NCI-H510A (cell line): Measurements from ENCODE around the gene CYP1B1.
A peak's percentile ranks its signal among the peaks of the same experiment; 100 is the strongest.
"Not testable (repeated sequence)": the region's sequence is repeated elsewhere in the genome, so short reads cannot be mapped to it uniquely, and the experiment has no call there.

ENCODE experiments used
- DNase-seq: peaks from one replicate; lab custom pipeline; 2025; lab: John Stamatoyannopoulos, UW

The CYP1B1 gene

DNA sequence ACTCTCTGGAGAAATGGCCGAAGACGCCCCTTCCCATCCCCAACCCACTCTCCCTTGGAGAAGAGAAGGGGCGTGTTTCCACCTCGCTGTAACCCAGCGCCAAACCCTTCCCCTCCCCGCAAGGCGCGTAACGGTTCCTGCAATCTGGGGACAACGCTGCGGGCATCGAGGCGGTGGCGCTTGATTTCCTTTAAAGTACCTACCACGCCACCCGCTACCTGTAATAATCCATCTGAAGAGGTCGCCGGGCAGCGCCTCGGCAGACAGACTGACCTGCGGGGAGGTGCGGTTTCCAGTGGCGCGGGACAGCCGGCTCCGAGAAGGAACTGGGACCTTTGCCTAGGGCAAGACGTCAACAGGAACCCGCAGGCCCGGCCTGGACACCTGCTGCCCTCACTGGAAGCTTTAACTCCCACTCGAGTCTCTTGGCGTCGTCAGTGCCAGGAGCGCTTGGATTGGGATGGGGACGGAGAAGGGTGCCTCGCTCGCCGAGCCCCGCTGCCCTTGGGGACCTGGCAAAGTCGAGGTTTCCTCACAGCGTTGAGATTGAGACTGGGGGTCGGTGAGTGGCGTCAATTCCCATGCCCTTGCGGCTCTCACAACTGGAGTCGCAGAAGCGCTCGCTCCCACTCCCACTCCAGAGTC is at the start of gene CYP1B1:
CYP1B1 (minus strand) TSS at position 645 of the 645 bp plus-strand sequence. CDS start 763 bp downstream, outside the sequence.
- peak; percentile 27 for DNase-seq

DNA sequence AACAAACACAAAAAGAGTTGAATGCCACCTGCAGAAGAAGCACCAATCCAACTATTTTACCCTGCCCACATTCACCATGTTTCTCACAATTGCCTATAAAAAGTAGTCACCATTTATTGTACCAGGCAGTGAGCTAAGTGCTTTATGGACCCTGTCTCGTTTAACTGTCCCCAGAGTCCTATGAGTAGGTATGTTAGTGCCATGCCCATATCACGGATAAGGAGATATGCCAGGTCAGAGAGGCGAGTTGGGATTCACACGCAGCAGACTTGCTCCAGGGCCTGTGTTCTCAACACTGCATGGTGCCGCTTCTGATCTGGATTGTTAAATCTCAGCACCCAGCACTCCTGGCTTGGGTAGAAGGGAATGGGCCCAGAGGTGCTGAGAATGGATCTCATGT is 49.1 kb upstream of the CYP1B1 start:
- no peak for DNase-seq

DNA sequence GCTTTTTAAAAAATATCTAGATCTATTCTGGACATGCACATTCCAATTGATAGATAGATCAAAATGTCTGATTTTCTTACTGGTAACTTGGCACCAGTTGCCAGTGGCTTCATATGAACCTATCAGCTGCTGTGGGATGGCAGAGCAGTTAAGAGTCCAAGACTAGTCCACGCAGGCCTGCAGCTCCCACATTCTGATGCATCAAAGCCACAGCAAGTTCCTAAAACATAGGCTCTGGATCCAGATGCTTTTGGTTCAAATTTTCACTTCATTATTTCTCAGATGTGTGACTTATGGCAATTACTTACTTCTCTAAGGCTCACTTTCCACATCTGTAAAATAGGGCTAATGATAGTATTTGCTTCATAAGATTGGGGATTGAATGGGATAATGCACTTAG is 48.0 kb upstream of the CYP1B1 start:
- no peak for DNase-seq

DNA sequence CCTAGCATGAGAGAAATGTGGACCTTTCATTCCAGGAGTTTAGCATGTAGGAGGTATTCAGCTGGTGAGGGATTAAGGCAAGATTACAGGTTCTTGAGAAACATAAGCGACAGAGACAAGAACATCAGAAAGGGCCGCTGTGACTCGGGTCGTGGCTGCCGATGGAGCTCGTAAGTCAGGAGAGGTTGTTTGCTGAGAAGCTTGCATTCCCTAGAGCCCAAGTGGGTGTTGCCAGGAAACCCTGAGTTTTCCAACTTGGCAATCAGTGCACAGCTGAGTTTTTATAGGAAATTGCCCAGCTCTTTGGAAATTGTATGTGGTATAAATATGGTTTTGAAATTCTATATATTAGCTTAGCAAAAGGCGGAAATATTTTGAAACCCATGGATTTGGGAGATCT is 46.4 kb upstream of the CYP1B1 start:
- DNase-seq = no peak

DNA sequence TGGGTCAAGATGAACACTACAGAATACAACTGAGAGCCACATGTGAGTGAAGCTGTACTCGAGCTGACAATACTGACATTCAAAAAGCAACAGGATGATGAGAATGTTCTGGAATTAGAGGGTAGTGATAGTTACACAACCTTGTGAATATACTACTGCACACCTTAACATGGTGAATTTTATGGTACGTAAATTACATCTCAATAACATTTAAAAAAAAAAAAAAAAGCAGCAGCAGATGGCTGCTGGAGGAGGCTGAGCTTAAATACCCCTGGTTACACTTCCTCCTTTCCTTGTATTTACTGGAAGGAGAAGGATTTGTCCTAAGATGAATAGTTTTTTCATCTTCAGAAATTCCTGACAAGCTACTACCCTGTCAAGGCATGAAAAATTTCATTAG is 45.5 kb upstream of the CYP1B1 start:
- DNase-seq = no peak

DNA sequence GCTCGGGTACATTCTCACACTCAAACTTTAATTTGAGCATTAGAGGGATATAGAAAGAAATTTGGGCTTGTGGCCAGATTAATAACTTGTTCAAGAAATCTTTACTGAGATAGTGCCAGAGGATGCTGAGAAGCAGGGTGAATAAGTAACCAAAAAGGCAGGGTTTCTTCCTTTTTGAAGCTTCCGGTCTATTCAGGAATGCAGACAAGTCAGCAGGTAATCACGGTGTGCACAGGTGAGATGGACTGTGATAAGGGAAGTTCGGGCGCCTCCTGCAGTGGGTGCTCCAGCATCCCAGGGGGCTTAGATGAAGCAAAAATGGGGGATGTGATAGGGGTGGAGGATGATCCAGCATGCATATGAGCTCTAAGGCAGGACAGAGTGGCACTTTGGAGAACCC is 44.9 kb upstream of the CYP1B1 start:
- DNase-seq = no peak

DNA sequence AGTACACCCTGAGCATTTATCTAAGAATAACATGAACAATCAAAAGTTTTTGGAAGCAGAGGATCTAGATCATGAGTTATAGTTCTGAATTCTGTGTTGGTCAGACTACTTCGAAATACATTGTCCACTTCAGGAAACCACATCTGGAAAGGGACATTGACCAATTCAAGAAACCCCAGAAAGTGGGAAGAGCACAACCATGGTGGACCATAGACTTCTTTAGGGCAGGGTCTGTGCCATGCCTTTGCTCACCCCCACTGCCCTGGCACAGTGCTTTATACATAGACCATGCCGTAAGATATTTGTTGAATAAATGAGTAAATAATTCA is 44.3 kb upstream of the CYP1B1 start:
- no peak for DNase-seq

DNA sequence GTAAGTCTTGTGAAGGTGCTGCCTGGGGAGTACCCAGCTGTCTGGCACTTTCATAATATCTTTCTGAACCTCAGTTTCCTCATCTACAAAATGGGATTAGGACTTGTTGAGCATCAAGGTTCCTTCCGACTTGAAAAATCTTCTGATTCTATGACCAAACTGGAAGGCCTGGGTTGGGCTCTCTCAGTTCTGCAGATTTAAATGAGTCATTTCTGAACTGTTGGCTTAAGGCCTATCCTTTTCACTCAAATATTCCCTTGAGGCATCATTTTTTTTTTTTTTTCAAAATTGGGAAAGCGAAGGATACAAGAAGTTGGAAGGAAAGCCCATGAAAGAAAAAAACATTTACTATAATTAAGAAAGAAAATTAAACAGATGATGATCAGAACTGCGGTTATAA is 40.8 kb upstream of the CYP1B1 start:
- no peak for DNase-seq

DNA sequence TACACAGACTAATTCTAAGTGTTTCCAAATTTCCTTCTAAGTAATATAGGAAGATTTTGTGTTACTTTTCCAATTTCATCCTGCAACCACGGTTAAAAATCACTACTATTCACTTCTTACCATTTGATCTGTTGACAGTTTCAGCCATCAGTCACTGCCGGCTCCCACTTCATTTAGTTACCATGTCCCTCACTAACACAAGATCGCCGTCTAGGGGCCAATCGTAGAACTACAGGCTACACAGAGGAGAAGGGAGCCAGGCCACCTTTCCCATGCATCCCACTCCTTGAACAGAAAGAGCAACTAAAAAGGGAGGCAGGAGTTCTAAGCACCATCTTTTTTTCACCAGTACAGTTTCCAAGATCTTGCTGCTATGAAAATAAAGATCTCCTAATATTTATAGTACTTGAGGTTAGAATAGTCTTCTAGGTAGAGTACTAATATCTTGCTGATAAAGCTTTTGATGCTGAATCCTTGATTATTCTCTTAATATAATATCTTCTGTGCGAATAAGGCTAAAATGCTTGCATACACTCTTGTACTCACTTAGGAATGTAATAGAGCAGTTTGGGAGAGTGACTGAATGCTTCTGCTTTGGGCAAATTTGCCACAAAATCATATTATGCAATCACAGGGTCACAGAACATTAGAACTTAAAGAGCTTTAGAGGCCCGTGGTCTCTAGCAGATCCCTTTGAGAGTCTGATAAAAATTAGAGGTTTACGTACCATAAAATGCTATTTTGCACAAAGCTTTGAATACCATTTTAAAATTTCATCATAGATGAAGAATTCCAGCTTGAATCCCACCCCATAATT is 39.5 kb upstream of the CYP1B1 start:
- peak; percentile 26 for DNase-seq

DNA sequence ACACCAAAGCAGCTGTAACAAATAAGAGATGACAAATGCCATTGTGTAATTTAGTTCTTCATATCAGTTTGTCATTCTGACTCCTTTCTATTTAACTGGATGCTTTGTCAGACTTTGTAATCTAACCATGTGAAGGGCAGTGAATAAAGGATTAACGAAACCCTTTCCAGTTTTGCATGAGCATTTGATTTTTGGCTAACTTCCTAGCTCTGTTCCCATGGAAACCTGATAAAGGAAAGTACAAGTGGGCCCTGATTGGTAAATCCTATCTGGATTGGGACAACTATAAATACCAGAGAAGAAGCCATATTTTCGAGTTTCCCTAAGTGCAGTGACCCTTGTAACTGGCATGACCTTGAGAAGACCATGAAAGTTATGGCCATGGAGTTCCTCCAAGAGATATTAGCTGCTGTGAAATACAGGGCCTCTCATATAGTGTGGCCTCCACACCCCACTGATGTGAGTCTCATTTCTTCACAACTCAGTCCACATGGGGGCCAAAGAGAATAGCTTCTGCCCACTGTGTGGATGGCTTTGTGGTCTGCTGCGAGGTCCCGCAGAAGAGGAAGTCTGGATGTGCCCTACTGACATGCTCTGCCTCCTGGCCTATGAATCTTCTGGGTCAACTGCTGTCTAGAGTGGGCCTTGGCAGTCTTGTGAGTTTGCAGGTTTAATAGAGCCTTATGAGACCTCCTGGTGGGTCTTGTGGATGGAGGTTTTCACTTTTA is 38.2 kb upstream of the CYP1B1 start:
- no peak for DNase-seq

DNA sequence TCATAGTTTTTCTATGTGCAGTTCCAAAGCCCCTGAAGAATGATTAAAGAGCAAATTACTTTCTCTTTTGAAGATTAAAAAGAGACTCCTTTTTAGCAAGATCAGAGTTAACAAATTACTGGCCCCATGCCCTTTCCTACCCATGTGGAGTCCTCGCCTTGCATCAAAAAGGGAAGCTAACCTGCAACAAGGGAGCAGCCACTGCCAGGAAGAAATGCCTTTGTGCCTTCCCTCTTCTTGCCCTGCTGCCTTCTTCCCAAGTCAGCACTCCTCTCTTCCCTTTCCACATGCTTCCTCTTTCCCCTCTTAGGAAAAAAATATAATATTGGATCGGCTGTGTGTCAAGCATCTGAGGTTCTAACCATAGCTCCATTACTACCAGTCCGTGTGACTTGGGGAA is 37.1 kb upstream of the CYP1B1 start:
- no peak for DNase-seq

DNA sequence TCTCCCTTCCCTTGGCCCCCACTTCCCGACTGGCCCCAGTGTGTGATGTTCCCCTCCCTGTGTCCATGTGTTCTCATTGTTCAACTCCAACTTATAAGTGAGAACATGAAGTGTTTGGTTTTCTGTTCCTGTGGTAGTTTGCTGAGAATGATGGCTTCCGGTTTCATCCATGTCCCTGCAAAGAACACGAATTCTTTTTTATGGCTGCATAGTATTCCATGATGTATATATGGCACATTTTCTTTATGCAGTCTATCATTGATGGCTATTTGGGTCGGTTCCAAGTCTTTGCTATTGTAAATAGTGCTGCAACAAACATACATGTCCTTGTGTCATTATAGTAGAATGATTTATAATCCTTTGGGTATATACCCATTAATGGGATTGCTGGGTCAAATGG is 35.4 kb upstream of the CYP1B1 start:
- not testable (repeated sequence) for DNase-seq

DNA sequence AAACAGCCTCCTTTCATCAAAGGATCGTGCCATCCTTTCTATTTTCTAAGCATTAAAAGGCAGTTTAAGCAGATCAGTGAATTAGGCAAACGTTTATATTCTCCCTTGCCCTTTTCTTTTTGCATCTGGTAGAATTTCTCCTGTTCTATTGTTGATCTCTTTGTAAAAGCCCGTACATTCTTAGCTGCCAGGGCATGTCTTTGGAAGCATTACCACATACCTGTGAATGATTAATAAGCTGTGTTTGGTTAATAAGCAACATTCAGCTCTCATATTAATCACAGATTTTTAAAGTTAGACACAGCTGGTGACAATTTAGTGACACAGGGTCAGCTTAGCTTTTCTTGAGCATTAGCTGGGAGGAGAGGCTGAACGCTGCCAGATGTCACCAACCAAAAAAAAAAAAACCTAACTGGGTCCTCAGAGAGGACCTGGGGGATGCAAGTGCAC is 33.8 kb upstream of the CYP1B1 start:
- DNase-seq = no peak

DNA sequence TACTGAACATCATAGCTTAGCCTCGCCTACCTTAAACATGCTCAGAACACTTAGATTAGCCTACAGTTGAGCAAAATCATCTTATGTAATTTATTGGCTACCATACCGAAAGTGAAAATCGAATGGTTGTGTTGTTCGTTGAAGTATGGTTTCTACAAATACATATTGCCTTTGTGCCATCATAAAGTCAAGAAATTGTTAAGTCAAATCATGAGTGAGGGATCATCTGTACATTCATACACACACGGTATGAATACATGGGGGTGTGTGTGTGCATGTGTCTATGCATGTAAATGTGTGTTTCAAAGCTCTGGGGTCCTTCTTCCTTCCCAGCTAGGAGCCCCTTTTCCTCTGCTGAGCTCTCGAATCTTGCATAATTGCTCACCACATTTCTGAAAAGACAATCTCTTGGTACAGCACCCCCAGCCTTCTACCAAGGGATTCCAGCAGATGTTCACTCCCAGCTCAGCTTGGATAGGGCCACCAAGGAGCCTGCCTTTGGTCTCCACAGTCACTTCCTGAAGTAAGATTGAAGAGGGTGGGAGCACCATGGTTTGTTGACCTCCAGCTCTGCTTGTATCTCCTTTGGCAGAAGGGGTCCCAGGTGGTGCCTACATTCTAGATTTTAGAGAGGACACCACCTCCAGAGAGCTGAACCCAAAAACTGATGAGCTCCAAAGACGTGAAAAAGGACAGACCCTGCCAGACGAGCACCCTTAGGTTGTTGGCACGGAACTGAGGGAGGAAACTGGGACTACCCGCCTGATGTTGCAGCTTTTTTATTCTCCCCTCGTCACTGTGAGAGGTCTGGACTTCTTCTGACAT is 33.2 kb upstream of the CYP1B1 start:
- DNase-seq = no peak

DNA sequence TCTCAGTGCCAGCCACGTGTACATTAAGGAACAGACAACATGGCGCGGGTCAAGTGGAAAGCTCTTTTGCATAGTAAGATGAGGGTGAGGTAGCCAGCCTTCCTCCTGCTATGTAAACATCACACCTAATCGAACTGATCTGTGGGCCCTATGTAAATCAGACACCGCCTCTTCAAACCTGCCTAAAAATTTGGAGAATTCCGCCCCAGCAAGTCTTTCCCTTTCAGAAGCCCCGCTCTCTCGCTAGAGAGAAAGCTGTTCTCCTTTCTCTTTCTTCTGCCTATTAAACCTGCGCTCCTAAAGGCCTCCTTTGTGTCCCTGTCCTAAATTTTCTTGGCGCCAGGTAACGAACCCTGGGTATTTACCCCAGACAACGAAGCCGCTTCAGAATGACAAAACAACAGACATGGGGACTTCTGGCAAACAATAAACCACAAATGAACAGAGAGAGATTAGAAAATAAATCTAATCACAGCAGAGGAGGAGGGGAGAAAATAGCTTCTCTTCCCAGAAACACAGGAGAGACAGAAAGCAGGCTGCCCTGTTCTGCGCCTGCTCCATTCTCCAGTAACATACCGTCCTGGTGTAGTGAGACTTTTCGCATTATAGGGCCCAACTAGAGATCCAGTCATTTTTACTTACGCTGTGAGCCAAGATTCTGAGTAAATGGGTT is 31.9 kb upstream of the CYP1B1 start:
- DNase-seq = no peak

DNA sequence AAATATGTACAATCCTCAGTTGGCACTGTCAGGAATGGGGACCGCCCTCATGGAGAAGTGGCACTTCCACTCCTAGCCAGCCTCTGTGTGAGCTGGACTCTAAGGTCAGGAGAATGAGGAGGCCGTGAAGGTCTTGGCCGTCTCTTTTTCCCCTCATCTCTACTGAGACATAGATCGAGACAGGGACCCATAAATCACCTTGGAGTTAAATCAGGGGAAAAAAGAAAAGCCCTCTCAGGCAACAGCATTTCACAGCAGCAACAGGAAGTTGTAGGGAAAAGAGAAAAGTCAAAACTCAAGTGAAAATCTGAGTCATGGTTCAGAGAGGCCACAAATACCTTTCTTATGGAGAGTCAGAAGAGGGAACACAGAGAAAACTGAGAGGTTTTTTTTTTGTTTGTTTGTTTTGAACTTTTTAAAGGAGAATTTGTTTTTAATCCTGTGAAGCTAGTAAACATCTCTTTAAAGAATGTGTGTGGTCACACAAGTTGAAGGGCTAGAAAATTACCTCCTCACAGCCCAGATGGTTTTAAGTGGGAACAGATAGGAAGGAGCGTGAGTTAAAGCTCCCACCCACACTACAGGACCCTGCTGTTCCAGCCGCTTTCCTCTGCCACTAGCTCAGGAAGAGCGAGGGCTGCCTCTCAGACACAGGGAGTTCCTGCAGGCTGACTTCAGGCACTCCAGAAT is 30.6 kb upstream of the CYP1B1 start:
- no peak for DNase-seq

DNA sequence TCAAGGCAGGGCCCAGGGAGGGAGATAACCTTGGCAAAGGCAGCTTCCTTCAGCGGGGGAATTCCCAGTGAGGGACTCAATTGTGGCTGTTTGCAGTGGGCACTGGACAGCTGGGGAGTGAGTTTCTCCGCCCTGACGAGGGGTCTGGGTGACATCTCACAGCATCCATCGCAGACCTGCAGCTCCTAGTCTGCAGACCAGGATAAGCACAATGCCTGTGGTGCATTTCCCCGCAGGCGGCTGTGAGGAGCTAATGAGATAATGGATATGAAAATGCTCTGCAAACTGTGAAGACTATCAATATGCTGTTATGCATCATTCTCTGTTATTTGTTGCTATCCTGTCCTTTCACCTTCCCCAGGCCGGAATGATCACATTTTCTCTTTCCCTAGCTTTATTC is 30.0 kb upstream of the CYP1B1 start:
- DNase-seq = no peak

DNA sequence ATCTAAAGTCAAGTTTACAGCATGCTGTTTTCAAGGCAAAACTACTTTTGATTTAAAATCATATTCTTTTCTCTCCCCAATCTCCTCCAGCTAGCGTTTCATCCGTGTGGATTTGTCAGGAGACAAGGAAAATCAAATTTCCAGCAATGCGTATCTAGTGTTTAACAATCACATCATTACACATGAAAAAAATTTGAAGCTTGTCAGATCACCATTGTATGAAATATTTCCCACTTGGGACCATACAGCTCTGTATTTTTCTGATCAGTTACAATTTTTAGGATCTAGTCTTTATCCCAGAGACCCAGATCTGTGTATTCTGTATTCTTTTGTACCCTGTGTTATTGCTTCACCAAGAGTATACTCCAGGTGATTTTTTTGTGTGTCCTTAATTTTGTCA is 28.6 kb upstream of the CYP1B1 start:
- no peak for DNase-seq

DNA sequence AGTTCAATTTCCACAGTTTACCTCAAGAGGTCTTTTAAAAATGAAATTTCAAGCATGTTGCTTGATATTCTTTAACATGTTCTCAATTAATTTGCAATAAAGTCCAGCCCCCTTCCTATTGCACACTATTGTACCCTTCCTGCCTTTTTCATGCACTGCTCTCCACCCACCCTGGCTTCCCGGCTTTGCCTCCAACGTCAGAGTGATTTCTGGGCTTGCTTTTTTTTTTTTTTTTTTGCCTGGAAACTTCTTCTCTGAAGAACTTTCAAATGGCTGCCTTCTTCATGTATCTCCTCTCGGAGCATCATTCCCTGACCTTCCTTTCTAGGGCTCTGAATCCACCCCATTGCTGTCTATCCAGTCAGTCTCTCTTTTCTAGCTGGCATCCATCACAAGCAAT is 24.4 kb upstream of the CYP1B1 start:
- DNase-seq = no peak

DNA sequence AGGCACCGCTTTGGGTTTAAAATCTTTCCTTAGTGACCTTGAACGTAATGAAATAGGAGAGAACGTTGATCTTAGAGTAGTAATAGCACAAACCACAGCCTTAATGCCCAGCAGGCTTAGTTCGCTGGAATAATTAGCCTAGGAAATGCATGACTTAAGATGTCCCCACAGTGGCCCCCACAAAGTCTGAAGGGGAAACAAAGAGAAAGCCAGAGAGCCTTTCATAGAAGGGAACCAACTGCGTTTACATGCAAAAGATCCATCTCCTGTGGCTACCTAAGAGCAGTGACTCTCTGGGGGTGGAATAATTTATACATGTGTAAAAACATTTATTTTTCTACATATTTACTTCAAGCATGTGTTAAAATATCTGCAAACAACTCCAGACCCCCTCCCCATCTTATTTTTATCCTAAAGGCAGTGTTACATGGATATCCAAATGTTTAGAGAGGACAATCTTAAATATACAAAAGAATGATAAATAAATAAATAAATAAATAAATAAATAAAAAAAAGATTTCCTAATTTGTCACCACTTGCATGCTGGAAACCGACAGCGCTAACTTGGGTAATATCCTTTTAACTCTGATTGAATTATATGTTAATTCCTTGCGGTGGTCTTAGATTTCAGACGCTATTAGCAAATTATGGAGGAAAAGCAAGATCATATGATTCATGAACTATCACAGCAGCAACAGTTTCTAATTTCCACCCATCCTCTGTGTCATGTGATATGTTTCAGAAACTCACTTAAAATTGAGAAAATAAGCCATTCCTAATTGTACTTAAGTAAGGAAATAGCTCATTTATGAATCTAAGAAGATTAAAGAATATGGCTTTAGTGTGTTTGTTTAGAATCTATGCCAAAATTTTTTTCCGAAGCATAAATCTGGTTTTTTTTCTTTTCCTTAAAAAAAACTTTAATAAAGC is 23.4 kb upstream of the CYP1B1 start:
- no peak for DNase-seq
